ENCODE measurements around the gene KRTAP10-6. TPM values are rescaled to one million over a fixed set of nuclear protein-coding genes. Genes with fewer than 3 reads are reported as not detected.

The KRTAP10-6 gene
- total and polyA plus RNA-seq, 7 experiments from 2014 or later: not detected

DNA sequence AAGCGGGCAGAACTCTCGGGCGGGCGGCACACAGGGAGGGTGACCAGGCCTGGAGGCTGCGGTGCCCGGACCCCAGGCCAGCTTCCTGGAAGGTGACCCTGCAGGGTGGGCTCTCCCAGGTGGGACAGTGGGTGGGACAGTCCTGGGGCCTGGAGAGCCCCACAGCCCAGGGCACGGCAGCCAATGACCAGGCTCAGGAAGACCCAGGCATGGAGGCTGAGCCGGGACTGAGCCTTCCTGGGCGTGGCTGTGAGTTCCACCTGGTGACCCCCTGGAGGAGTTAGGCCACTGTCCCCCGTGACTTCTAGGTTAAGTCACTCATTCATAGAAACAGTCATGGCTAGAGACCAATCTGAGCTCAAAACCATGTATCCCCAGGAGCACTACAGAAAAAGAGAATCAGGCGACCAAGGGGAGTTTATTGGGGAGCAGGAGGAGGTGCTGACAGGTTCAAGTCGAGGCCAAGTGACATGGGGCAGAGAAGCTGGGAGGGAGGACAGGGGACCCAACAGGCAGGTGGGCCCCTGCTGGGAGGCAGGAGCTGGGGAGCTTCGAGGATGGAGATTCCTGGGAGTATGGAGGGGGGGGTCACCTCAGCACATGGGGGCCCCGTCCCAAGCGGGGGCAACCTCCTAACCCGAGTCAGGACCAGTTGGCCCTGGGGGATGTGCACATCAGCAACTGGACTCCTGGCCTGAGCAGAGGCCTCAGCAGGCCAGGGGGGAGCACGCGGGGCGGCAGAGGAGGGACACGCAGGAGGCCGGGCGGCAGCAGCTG is 13.1 kb downstream of the KRTAP10-6 start:
- no peaks in the 10 kb centered on the region for H3K27me3 ChIP-seq (ENCODE audit: control insufficient read depth in 2 of 2, insufficient read depth in 2 of 2, low read length in 2 of 2)
- H3K4me3 Mint-ChIP-seq: peak overlapping the region in 2 of 10 donors; percentile 50 to 55
- H3K9me3 Mint-ChIP-seq: peaks cover 3 to 56% (median 26%) of the 10 kb centered on the region in 11 donors
- ChIA-PET CTCF (no interaction called here), POLR2A (interaction anchor here (0.7 to 1.2 kb wide), 2 partner anchors 16 to 32 kb away, joined by 3 read pairs; no protein-coding TSS in a partner anchor)
- H3K4me1 Mint-ChIP-seq: peaks cover 13 to 46% (median 36%) of the 10 kb centered on the region in 7 donors
- intact Hi-C loops (cut with micrococcal nuclease): no loop called here
- H3K27ac Mint-ChIP-seq: peak overlapping the region in 3 of 9 donors; percentile 8 to 59 (median 41)
- peaks cover 4 to 12% (median 9%) of the 10 kb centered on the region in 5 donors for H3K36me3 Mint-ChIP-seq
- H3K36me3 ChIP-seq (ENCODE audit: control insufficient read depth in 2 of 3, insufficient read depth in 3 of 3, low read length in 3 of 3): no peaks in the 10 kb centered on the region
- peaks cover 0 to 8% of the 10 kb centered on the region in 2 donors for H3K4me1 ChIP-seq (ENCODE audit: control insufficient read depth in 2 of 2, insufficient read depth in 2 of 2, low read length in 2 of 2)
- no peak overlapping the region for H3K4me3 ChIP-seq (ENCODE audit: low read length)
- peaks cover 0 to 10% (median 8%) of the 10 kb centered on the region in 5 donors for H3K27me3 Mint-ChIP-seq
- peaks cover 0 to 3% (median 0%) of the 10 kb centered on the region in 3 experiments for H3K9me3 ChIP-seq (ENCODE audit: control insufficient read depth in 2 of 3, low read length in 3 of 3)
- no peak overlapping the region for H3K27ac ChIP-seq (ENCODE audit: low read depth, low read length)
- ATAC-seq (no peak), DNase-seq (no peak)

DNA sequence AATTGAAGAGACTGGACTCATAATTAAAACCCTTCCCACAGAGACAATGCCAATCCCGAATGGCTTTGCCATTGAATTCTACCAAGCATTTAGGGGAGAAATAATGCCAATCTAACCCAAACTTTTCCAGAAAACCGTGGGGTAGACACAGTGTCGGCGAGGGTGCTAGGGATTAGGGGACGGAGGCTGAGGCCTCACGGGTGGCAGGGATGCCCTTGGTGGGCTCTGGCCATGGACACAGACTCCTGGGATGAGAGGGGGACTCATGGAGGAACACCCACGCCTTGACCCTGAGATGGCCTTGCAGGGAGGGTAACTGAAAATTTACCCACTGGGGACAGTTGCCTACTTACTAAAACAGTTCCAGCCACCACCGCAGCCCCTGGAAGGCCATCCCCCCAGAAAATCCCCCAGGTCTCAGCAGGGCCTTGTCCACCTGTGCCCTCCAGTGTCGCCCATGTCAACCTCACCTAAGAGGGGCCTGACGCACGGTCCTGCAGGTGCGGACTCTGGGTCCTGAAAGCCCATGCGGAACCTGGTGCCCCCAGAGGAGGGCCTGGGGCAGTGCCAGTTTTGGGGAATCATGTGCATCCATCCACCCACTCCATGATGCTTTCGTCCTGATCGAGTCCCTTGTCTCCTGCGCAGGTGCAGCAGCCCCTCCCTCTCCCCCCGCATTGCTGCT is 13.8 kb downstream of the KRTAP10-6 start:
- peaks cover 0 to 3% (median 0%) of the 10 kb centered on the region in 3 experiments for H3K9me3 ChIP-seq (ENCODE audit: control insufficient read depth in 2 of 3, low read length in 3 of 3)
- H3K36me3 Mint-ChIP-seq: peaks cover 4 to 12% (median 9%) of the 10 kb centered on the region in 5 donors
- CTCF ChIA-PET: no interaction called here
- peaks cover 5 to 43% (median 29%) of the 10 kb centered on the region in 7 donors for H3K4me1 Mint-ChIP-seq
- no peak for ATAC-seq
- H3K36me3 ChIP-seq (ENCODE audit: control insufficient read depth in 2 of 3, insufficient read depth in 3 of 3, low read length in 3 of 3): no peaks in the 10 kb centered on the region
- peaks cover 3 to 56% (median 26%) of the 10 kb centered on the region in 11 donors for H3K9me3 Mint-ChIP-seq
- peaks cover 0 to 8% (median 5%) of the 10 kb centered on the region in 5 donors for H3K27me3 Mint-ChIP-seq
- H3K27me3 ChIP-seq (ENCODE audit: control insufficient read depth in 2 of 2, insufficient read depth in 2 of 2, low read length in 2 of 2): no peaks in the 10 kb centered on the region
- POLR2A ChIA-PET: no interaction called here
- intact Hi-C loops (cut with micrococcal nuclease): no loop called here
- no peak overlapping the region for H3K4me3 ChIP-seq (ENCODE audit: low read length)
- H3K27ac Mint-ChIP-seq: no peak overlapping the region
- no peak overlapping the region for H3K4me3 Mint-ChIP-seq
- H3K4me1 ChIP-seq (ENCODE audit: control insufficient read depth in 2 of 2, insufficient read depth in 2 of 2, low read length in 2 of 2): peaks cover 0 to 8% of the 10 kb centered on the region in 2 donors
- no peak overlapping the region for H3K27ac ChIP-seq (ENCODE audit: low read depth, low read length)
- DNase-seq: no peak

DNA sequence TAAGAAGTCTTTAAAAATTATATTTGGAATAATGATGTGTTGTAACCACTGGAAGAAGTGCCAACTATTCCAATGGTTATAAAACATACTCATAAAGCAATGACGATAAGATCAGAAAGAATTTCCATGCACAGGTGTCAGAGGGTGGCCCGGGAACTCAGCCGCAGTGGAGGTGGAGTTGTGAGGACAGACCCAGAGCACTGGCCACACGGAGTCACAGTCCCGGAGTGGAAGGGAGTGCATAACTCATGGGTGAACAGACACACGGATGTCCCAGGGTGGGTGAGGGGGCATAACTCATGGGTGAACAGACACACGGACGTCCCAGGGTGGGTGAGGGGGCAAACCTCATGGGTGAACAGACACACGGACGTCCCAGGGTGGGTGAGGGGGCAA is 16.3 kb downstream of the KRTAP10-6 start:
- POLR2A ChIA-PET: no interaction called here
- H3K9me3 ChIP-seq (ENCODE audit: control insufficient read depth in 2 of 3, low read length in 3 of 3): peaks cover 0 to 8% (median 0%) of the 10 kb centered on the region in 3 experiments
- no peak for ATAC-seq

DNA sequence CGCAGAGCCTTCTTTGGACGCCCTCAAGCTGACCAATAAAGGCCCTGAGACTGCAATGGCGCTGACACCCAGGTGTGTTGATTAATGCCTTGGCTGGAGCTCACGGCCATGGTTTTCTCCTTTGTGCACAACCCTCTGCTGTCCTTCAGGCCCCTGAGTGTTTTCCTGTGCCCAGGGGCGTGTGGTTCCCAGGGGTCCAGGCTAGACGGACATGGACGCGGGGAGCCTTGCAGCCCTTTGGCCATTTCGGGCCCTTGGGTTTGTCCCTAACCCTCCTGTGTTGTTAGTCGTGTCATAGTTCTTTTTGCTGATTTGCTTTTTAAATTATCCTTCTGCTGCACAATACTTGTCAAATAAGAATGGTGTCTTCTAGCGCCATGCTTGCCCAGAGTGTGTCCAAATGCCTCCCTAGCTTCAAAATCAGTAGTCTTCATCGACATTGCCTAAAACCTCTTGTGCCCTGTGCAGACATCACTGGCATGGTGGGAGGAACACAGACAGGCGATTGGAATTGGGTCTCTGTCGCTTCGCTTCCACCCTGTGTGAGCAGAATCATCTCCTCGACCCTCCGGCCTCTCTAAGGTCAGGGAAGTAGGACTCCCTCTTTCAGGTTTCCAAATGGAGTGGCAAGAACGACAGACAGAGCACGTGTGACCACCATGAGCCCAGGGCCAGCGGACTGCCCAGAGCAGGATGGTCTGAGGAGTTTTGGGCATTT is 16.8 kb downstream of the KRTAP10-6 start:
- peaks cover 0 to 7% (median 5%) of the 10 kb centered on the region in 5 donors for H3K27me3 Mint-ChIP-seq
- POLR2A ChIA-PET: no interaction called here
- Histone ChIP-seq H3K4me3 (ENCODE audit: low read length) (no peak overlapping the region), H3K27me3 (ENCODE audit: control insufficient read depth in 2 of 2, insufficient read depth in 2 of 2, low read length in 2 of 2) (no peaks in the 10 kb centered on the region), H3K9me3 (ENCODE audit: control insufficient read depth in 2 of 3, low read length in 3 of 3) (peaks cover 0 to 8% (median 0%) of the 10 kb centered on the region in 3 experiments), H3K27ac (ENCODE audit: low read depth, low read length) (no peak overlapping the region), H3K36me3 (ENCODE audit: control insufficient read depth in 2 of 3, insufficient read depth in 3 of 3, low read length in 3 of 3) (no peaks in the 10 kb centered on the region), H3K4me1 (ENCODE audit: control insufficient read depth in 2 of 2, insufficient read depth in 2 of 2, low read length in 2 of 2) (no peaks in the 10 kb centered on the region)
- peak overlapping the region in 1 of 10 donors; percentile 37 for H3K4me3 Mint-ChIP-seq
- no peak for ATAC-seq
- peaks cover 3 to 7% (median 4%) of the 10 kb centered on the region in 5 donors for H3K36me3 Mint-ChIP-seq
- intact Hi-C loops (cut with micrococcal nuclease): no loop called here
- peaks cover 0 to 45% (median 18%) of the 10 kb centered on the region in 11 donors for H3K9me3 Mint-ChIP-seq
- DNase-seq: no peak
- peak overlapping the region in 3 of 9 donors; percentile 25 to 67 (median 66) for H3K27ac Mint-ChIP-seq
- CTCF ChIA-PET: interaction anchor here (0.7 kb wide), 1 partner anchor 9 kb away, joined by 3 read pairs; no protein-coding TSS in a partner anchor
- peaks cover 0 to 23% (median 7%) of the 10 kb centered on the region in 7 donors for H3K4me1 Mint-ChIP-seq

More for the DNA sequence above, 16.3 kb downstream of the KRTAP10-6 start:
- Histone ChIP-seq H3K27ac (ENCODE audit: low read depth, low read length) (no peak overlapping the region), H3K4me3 (ENCODE audit: low read length) (no peak overlapping the region), H3K36me3 (ENCODE audit: control insufficient read depth in 2 of 3, insufficient read depth in 3 of 3, low read length in 3 of 3) (no peaks in the 10 kb centered on the region), H3K27me3 (ENCODE audit: control insufficient read depth in 2 of 2, insufficient read depth in 2 of 2, low read length in 2 of 2) (no peaks in the 10 kb centered on the region), H3K4me1 (ENCODE audit: control insufficient read depth in 2 of 2, insufficient read depth in 2 of 2, low read length in 2 of 2) (no peaks in the 10 kb centered on the region)
- Mint-ChIP-seq H3K36me3 (peaks cover 4 to 7% (median 6%) of the 10 kb centered on the region in 5 donors), H3K4me1 (peaks cover 0 to 25% (median 11%) of the 10 kb centered on the region in 7 donors), H3K27ac (peak overlapping the region in 1 of 9 donors; percentile 66), H3K27me3 (peaks cover 0 to 8% (median 5%) of the 10 kb centered on the region in 5 donors), H3K4me3 (no peak overlapping the region), H3K9me3 (peaks cover 0 to 51% (median 18%) of the 10 kb centered on the region in 11 donors)
- no peak for DNase-seq
- intact Hi-C loops (cut with micrococcal nuclease): no loop called here
- CTCF ChIA-PET: no interaction called here

DNA sequence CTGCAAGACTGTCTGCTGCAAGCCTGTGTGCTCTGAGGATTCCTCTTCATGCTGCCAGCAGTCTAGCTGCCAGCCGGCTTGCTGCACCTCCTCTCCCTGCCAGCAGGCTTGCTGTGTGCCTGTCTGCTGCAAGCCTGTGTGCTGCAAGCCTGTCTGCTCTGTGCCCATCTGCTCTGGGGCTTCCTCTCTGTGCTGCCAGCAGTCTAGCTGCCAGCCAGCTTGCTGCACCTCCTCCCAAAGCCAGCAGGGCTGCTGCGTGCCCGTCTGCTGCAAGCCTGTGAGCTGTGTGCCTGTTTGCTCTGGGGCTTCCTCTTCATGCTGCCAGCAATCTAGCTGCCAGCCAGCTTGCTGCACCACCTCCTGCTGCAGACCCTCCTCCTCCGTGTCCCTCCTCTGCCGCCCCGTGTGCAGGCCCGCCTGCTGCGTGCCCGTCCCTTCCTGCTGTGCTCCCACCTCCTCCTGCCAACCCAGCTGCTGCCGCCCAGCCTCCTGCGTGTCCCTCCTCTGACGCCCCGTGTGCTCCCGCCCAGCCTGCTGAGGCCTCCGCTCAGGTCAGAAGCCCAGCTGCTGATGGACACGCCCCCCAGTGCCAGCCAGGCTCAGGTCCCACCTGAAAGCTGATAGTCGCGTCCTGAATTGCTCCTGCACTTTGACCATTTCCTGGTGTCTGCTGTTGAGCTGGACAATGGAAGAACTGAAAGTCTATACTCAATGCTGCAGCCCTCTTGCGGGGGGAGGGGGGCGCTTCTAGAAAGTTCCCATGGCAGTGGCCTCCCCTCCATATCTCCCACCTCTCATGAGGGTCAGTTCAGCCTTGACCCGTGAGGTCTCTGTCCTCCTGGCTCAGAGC is 17.6 kb downstream of the KRTAP10-6 start:
- no peak for ATAC-seq
- H3K36me3 Mint-ChIP-seq: peaks cover 2 to 7% (median 4%) of the 10 kb centered on the region in 5 donors
- Histone ChIP-seq H3K36me3 (ENCODE audit: control insufficient read depth in 2 of 3, insufficient read depth in 3 of 3, low read length in 3 of 3) (no peaks in the 10 kb centered on the region), H3K4me1 (ENCODE audit: control insufficient read depth in 2 of 2, insufficient read depth in 2 of 2, low read length in 2 of 2) (no peaks in the 10 kb centered on the region), H3K9me3 (ENCODE audit: control insufficient read depth in 2 of 3, low read length in 3 of 3) (peaks cover 0 to 8% (median 0%) of the 10 kb centered on the region in 3 experiments), H3K27me3 (ENCODE audit: control insufficient read depth in 2 of 2, insufficient read depth in 2 of 2, low read length in 2 of 2) (no peaks in the 10 kb centered on the region), H3K27ac (ENCODE audit: low read depth, low read length) (no peak overlapping the region), H3K4me3 (ENCODE audit: low read length) (no peak overlapping the region)
- DNase-seq: no peak
- peaks cover 0 to 39% (median 17%) of the 10 kb centered on the region in 11 donors for H3K9me3 Mint-ChIP-seq
- POLR2A ChIA-PET: interaction anchor here (0.6 kb wide), 1 partner anchor 71 kb away, joined by 3 read pairs; no protein-coding TSS in a partner anchor
- peak overlapping the region in 1 of 10 donors; percentile 37 for H3K4me3 Mint-ChIP-seq
- CTCF ChIA-PET: interaction anchor here (0.7 kb wide), 1 partner anchor 10 kb away, joined by 3 read pairs; no protein-coding TSS in a partner anchor
- peaks cover 0 to 15% (median 5%) of the 10 kb centered on the region in 7 donors for H3K4me1 Mint-ChIP-seq
- intact Hi-C loops (cut with micrococcal nuclease): no loop called here
- H3K27me3 Mint-ChIP-seq: peaks cover 0 to 7% (median 5%) of the 10 kb centered on the region in 5 donors
- H3K27ac Mint-ChIP-seq: peak overlapping the region in 2 of 9 donors; percentile 6 to 25

Measured in naive thymus-derived CD4-positive, alpha-beta T cell (primary cell).